Omental fat pad (tissue), 4 donors: Measurements from ENCODE around the gene RANBP1. TPM values are rescaled to one million over a fixed set of nuclear protein-coding genes. Genes with fewer than 3 reads are reported as not detected.

Experiments used
- ATAC-seq: fragments of 150-250 bp; one replicate; pipeline ENCODE4 v1.9.1; 2016; ENCODE audit warnings: mild to moderate bottlenecking, moderate library complexity; ENCODE audit not compliant: low FRiP score
- DNase-seq: peaks from one replicate; pipeline ENCODE4 v3.0.0-alpha.2; 2019; ENCODE audit warnings: low spot score
- CTCF ChIP-seq, 3 donors: fragments of 450-650 bp; IDR thresholded peaks; one replicate each; pipeline ENCODE4 v1.5.1; 2016 to 2017; ENCODE audit warnings: antibody characterized with exemption in 3 of 3, mild to moderate bottlenecking in 3 of 3, moderate library complexity in 2 of 3
- total RNA-seq, 4 donors: library from RNA; depleted of rRNA; stranded (reverse); fragments of >200 nt; gene quantifications; one replicate each; pipeline ENCODE4 v1.1.0, GENCODE V29; 2016

The RANBP1 gene
- total RNA-seq, 4 donors from 2014 or later: 146 to 285 (median 159) TPM

- no peak for TF ChIP-seq CTCF (IDR thresholded peaks at IDR 0.05)
- DNase-seq (no peak), ATAC-seq (no peak)
Observed at GRCh38 chr22:20085651-20086050, 30.3 kb upstream of the RANBP1 start.

GRCh38 chr22:20086101-20086599, 29.8 kb upstream of the RANBP1 start:
- no peak for TF ChIP-seq CTCF (IDR thresholded peaks at IDR 0.05)
- ATAC-seq: no peak

GRCh38 chr22:20086763-20087162, 29.1 kb upstream of the RANBP1 start:
- ATAC-seq (no peak), DNase-seq (no peak)
- TF ChIP-seq CTCF (IDR thresholded peaks at IDR 0.05): no peak

More at GRCh38 chr22:20086101-20086599, 29.8 kb upstream of the RANBP1 start:
- DNase-seq: no peak

GRCh38 chr22:20087319-20088262, 28.3 kb upstream of the RANBP1 start:
- DNase-seq (no peak), ATAC-seq (no peak)
- no peak for TF ChIP-seq CTCF (IDR thresholded peaks at IDR 0.05)

GRCh38 chr22:20088263-20088648, 27.6 kb upstream of the RANBP1 start:
- ATAC-seq: no peak
- no peak for DNase-seq
- no peak for TF ChIP-seq CTCF (IDR thresholded peaks at IDR 0.05)

- DNase-seq (no peak), ATAC-seq (no peak)
- TF ChIP-seq CTCF (IDR thresholded peaks at IDR 0.05): no peak
Observed at GRCh38 chr22:20089226-20089976, 26.5 kb upstream of the RANBP1 start.
